ENCODE results near the gene GPC6.
A peak's percentile ranks its signal among the peaks of the same experiment; 100 is the strongest.

Gene GPC6

GRCh38 chr13:94061301-94061700 is 834.7 kb downstream of the GPC6 start:
- Histone ChIP-seq H3K27me3 (replicated peaks) (no peaks in the 10 kb centered on the region), H3K4me3 (ENCODE audit: low read depth, low read length) (no peak overlapping the region), H3K27ac (no peak overlapping the region), H3K36me3 (replicated peaks) (no peaks in the 10 kb centered on the region)
- no peak for TF ChIP-seq CTCF (IDR thresholded peaks at IDR 0.05; ENCODE audit: low read depth, low read length, missing control alignments)
- DNase-seq: peak; percentile 54
- in situ Hi-C loops (cut with HindIII; ENCODE audit: low pct_ligation_motif_present, low sequenced_read_pairs): no loop called here

- Histone ChIP-seq H3K36me3 (replicated peaks) (no peaks in the 10 kb centered on the region), H3K27me3 (replicated peaks) (no peaks in the 10 kb centered on the region), H3K4me3 (ENCODE audit: low read depth, low read length) (no peak overlapping the region), H3K27ac (no peak overlapping the region)
- peak; percentile 44 for DNase-seq
- in situ Hi-C loops (cut with HindIII; ENCODE audit: low pct_ligation_motif_present, low sequenced_read_pairs): no loop called here
- no peak for TF ChIP-seq CTCF (IDR thresholded peaks at IDR 0.05; ENCODE audit: low read depth, low read length, missing control alignments)
Measured at GRCh38 chr13:94063096-94063495, 836.5 kb downstream of the GPC6 start.

- in situ Hi-C loops (cut with HindIII; ENCODE audit: low pct_ligation_motif_present, low sequenced_read_pairs): no loop called here
Measured at GRCh38 chr13:94063848-94064247, 837.2 kb downstream of the GPC6 start.

GRCh38 chr13:94065741-94066140 is 839.1 kb downstream of the GPC6 start:
- in situ Hi-C loops (cut with HindIII; ENCODE audit: low pct_ligation_motif_present, low sequenced_read_pairs): no loop called here
- H3K27me3 ChIP-seq (replicated peaks): no peaks in the 10 kb centered on the region
- H3K4me3 ChIP-seq (ENCODE audit: low read depth, low read length): no peak overlapping the region
- no peak for TF ChIP-seq CTCF (IDR thresholded peaks at IDR 0.05; ENCODE audit: low read depth, low read length, missing control alignments)
- H3K36me3 ChIP-seq (replicated peaks): no peaks in the 10 kb centered on the region
- DNase-seq: peak; percentile 25
- no peak overlapping the region for H3K27ac ChIP-seq

More at GRCh38 chr13:94063848-94064247, 837.2 kb downstream of the GPC6 start:
- DNase-seq: no peak
- no peaks in the 10 kb centered on the region for H3K36me3 ChIP-seq (replicated peaks)
- no peaks in the 10 kb centered on the region for H3K27me3 ChIP-seq (replicated peaks)
- H3K4me3 ChIP-seq (ENCODE audit: low read depth, low read length): no peak overlapping the region
- no peak for TF ChIP-seq CTCF (IDR thresholded peaks at IDR 0.05; ENCODE audit: low read depth, low read length, missing control alignments)
- no peak overlapping the region for H3K27ac ChIP-seq

GRCh38 chr13:94073007-94073744 is 846.6 kb downstream of the GPC6 start:
- TF ChIP-seq CTCF (IDR thresholded peaks at IDR 0.05; ENCODE audit: low read depth, low read length, missing control alignments): no peak
- in situ Hi-C loops (cut with HindIII; ENCODE audit: low pct_ligation_motif_present, low sequenced_read_pairs): no loop called here
- H3K27ac ChIP-seq: no peak overlapping the region

GRCh38 chr13:94079876-94080275 is 853.3 kb downstream of the GPC6 start:
- no peak for DNase-seq
- TF ChIP-seq CTCF (IDR thresholded peaks at IDR 0.05; ENCODE audit: low read depth, low read length, missing control alignments): no peak

More at GRCh38 chr13:94073007-94073744, 846.6 kb downstream of the GPC6 start:
- no peaks in the 10 kb centered on the region for H3K27me3 ChIP-seq (replicated peaks)
- H3K4me3 ChIP-seq (ENCODE audit: low read depth, low read length): no peak overlapping the region
- DNase-seq: peak; percentile 43
- H3K36me3 ChIP-seq (replicated peaks): no peaks in the 10 kb centered on the region

More at GRCh38 chr13:94079876-94080275, 853.3 kb downstream of the GPC6 start:
- no peaks in the 10 kb centered on the region for H3K36me3 ChIP-seq (replicated peaks)
- no peak overlapping the region for H3K4me3 ChIP-seq (ENCODE audit: low read depth, low read length)
- no peaks in the 10 kb centered on the region for H3K27me3 ChIP-seq (replicated peaks)
- in situ Hi-C loops (cut with HindIII; ENCODE audit: low pct_ligation_motif_present, low sequenced_read_pairs): no loop called here
- no peak overlapping the region for H3K27ac ChIP-seq

All from brain microvascular endothelial cell (primary cell).